AG20443 (cell line): ENCODE data around the gene MPG.
A peak's percentile ranks its signal among the peaks of the same experiment; 100 is the strongest.

Experiments used
- DNase-seq: peaks from one replicate; pipeline ENCODE4 v3.0.0; 2012; ENCODE audit warnings: low spot score, mixed read lengths

The MPG gene

GRCh38 chr16:50769-51591, 27.0 kb upstream of the MPG start:
- no peak for DNase-seq

DNA sequence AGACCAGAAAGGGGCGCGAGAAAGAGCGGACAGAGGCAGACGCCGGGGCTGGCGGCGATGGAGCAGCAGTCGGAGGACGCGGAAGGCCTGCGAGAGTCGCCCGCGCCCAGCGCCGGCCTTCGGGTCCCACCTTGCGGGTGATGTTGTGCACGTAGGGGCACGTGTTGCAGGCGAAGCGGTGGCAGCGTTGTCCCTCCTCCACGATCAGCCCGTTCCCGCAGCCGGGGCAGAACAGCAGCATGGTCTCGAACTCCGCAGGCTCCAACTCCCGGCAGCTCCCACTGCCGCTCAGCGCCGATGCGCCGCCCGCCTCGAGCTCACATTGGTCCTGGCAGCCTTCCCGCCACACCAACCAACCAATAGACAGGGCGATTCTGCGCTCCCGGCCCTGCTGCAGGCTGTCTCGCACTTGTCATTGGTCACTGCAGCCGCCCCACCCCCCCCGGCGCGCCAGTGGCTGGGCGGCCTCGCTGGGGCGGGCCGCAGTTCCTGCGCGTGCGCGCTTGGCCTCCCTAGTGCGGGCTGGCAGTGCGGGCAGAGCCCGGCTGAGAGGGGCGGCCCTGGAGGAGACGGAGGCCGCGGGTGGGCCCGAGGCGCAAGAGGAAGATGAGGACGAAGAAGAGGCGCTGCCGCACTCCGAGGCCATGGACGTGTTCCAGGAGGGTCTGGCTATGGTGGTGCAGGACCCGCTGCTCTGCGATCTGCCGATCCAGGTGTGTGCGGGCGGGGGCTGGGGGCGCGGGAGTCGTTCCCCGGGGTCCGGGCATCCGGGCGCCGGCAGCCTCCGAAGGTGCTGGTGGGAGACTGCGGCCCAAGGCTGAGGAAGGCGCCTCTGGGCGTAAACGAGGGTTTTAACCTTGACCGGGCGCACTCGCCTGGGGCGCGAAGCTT, 24.4 kb upstream of the MPG start, which contains the start of the genes POLR3K and SNRNP25:
Gene POLR3K (minus strand): TSS at position 263 of the 891 bp plus-strand sequence. CDS start 22 bp downstream, at position 241.
Gene SNRNP25 (plus strand): TSS at position 483 of the 891 bp plus-strand sequence. CDS start 189 bp downstream, at position 672.
- DNase-seq, result peak; percentile 100

- no peak for DNase-seq
These were observed 23.8 kb upstream of the MPG start for GRCh38 chr16:54237-54581.

- DNase-seq, result no peak
These were observed 22.4 kb upstream of the MPG start for GRCh38 chr16:55571-56136.

GRCh38 chr16:56231-56927, 21.6 kb upstream of the MPG start:
- DNase-seq, result no peak

DNA sequence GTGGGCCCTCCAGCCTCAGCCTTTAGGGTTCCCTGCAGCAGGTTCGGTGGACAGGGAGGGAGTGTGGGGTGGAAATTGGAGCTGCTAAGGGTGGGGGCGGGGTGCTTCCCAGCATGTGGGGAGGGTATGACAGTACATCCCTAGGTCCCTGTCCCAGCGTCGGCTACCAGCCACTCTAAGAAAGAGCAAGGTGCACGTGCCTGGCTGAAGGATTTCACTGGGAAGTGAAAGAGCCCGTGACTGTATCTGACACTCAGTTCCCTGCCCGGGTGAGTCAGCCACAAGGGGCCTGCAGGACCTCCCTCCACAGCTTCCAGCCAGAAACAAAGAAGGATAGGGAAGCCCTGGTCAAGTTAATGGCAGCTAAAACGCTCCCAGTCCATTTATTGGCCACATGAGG, 20.3 kb upstream of the MPG start:
- DNase-seq, result no peak

GRCh38 chr16:58491-59439, 19.3 kb upstream of the MPG start:
- no peak for DNase-seq

DNA sequence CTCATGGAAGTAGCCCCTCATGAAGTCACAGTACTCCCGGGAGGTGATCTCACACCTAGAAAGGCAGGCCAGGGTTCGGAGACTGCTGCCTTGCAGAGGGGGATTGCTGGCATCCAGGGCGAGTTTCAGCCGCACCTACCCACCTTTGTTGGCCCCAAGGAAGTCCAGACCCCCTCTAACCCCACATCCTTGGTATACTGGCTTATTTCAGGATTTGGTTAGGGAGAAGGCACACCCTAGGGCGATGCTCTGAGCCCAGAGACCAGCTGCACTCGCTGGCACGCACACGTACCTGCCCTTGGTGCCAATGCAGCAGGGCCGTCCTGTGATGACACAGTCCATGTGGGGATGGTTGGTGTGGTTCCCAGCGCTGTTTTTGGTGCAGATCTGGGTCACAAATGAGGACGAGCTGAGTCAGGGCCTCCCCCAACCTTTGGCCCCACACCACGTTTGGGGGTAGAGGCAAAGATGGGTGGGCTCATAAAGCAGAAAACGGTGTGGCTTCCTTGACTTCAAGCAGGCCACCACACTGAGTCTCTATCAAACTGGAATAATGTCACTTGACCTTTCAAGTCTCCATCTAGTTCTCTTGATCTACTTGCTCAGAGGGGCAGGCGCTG, 18.5 kb upstream of the MPG start:
- DNase-seq, result no peak

DNA sequence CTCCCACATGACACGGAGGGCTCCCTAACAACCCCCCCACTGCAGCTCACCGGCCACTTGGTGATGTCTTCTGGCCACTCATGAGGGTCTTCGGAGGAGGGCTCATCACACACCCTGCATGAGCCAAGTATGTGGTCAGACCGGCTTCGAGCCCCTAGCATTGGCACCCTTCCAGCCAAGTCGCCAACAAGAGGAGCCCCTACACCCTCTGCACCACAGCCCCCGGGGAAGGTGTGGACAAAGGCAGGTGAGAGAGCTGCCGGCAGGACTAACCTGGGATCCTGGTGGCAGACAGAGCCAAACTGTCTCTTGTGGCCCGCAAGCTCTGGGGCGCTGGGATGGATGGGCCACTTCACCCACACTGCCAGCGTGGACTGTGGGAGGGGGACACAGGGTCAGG, 17.9 kb upstream of the MPG start:
- no peak for DNase-seq

DNA sequence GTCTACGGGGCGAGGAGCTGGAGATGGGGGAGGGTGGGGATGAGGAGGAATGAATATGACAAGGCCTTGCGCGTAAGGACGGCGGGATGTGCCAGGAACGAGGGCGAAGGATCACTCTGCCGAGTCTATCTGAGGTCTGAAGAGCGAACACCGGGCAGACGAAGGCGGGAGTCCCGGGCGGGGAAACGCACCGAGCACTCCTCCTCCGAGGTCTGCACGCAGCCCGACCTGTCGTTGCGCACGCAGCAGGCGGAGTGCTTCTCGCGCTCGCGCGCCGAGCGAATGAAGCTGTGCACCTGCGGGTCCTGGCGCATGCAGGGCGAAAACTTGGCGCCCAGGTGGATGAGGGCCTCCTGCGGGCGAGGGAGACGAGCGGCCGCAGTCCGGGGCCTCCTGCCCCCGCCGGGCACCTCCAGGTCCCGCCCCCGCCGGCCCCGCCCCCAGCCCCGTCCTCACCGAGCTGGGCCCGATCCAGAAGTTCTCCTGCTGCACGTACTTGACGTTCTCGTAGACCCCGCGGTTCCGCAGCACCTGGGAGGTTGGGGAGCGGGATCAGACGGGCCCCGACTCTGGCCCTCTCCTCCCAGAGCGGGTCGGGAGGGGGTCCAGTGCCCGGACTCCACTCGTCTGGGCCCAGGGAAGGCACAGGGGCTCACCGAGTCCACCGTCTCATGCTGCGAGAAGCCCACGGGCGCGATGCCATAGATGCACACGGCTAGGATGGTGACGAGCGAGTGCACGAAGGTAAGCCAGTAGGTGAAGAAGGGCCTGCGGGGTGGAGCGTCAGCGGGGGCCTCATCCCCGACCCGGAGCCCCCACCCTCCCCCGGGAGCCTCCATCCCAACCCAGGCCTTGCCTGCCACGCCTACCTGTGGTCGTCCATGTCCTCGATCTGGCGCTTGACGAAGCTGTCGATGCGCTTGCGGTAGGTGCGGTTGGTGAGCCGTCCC, 16.8 kb upstream of the MPG start:
- DNase-seq, result no peak

DNA sequence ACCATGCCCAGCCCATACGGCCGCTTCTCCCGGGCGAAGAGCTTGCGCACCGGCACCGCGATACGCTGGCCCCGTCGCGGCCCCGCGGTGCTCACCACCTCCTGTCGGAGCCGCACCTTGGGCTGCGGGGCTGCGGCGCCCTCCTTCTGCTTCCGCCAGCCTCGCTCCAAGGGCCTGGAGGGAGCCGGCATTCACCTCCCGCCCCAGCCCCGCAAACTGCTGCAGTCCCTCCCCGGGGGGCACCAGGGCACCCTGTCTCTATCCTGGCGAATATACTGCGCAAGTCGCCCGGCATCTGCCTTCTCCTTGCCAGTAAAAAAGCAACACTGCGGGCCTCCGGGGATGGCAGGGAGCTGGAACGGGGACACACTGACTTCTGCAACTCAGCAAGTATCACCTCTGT, 16.1 kb upstream of the MPG start:
- no peak for DNase-seq

DNA sequence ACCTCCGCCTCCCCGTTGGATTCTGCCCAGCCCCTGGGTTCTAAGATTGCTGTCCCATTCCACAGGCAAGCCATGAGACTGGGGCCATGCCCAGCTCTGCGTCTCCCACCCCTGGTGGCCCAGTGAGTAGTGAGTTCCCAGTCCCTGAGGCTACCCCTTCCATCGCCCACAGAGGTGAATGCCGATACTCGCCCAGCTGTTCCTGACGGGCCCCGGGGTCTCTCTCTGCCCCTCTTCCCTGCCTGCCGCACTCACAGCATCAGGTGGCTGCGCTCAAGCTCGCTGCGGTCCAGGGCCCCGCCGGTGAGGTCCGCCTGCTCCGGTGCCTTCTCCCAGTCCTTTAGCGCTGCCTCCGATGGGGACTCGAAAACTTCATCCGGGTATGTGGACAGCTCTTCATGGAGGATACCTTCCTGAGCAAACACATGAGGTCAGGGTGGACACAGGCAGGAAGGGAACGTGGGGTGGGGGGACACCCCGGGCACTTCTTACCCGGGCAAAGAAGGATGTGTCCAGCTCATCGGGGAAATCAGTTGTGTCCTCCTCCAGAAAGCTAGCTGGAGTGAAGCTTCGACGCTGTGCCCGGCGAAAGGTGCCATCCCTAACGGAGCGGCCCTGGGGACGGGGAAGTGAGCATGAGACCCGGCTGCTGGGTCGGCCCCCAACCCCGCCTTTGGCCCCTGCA, 15.6 kb upstream of the MPG start:
- no peak for DNase-seq

- no peak for DNase-seq
These were observed 15.0 kb upstream of the MPG start for GRCh38 chr16:62968-63391.

GRCh38 chr16:63466-63865, 14.6 kb upstream of the MPG start:
- no peak for DNase-seq

DNA sequence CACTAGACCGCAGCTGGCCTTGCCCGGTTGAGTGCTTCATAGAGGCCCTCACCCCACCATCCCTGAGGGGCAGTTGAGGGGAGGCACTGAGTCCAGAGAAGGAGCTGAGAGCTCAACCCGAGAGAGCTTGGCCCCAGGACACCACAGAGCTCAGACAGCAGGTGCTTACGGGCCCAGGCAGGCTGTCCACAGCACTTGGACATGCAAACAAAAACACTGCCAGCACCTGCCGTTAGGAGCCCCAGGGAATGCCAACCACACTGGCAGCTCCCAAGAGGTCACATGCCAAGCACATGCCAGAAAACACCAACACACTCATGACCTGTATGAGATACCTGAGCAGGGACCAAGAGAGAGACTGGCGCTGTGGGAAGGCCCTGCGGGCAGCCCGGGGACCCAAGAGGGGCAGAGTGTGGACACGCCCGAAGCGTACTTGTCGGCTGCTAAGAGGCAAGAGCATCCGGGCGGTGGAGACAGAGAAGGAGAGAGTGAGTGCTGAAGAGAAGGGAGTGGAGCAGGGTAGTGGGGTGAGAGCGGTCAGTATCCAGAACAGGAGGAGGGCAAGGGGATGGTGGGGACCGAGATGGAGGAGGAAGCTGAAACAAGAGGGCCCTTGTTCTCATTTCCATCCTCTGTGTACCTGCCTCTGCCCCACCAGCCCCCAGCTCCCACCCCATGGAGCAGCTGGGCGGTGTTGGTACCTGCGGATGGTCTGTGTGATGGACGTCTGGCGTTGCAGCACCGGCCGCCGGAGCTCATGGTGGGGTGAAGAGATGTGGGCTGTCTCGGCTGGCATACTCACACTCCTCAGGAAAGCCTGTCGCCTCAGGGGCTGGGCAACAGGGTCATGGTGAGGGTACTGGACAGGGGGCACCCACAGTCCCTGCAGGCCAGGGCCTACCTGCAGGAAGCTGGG, 13.8 kb upstream of the MPG start:
- no peak for DNase-seq

DNA sequence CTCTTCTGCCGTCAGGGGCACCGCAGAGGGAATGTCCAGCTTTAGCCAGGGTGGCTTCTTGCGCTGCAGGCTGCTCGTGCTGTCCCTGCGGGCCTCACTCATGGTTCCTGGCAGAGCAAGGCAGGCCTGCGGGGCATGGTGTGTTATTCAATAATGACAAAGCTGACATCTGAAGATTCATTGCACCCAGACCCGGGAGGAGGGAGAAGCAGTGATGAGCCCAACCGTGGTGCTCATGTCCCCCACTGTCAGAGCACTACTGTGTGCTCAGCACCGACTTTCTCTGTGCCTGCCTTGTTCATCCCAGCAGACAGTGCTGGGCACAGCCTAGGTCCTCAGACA, 13.1 kb upstream of the MPG start:
- no peak for DNase-seq

DNA sequence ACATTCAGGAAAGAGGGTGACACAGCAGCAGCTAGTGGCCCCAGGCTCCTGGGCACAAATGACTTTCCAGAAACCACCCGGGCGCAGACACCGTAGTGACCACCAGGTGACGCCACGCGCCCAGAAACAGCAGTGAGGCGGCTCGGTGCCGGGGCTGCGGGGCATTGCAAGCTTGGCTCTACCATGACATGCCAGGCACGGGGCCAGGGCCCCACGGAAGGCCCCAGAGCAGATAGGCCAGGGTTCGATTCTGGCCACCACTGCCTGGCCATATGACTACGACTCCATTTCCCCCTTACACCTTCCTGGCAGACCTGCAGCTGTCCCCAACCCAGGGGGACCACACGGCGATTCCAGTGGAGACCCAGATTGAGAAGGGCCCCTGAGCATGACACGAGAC, 12.3 kb upstream of the MPG start:
- peak; percentile 89 for DNase-seq
